K562 (cell line): Measurements from ENCODE around the gene ATG14. TPM values are rescaled to one million over a fixed set of nuclear protein-coding genes. Genes with fewer than 3 reads are reported as not detected.

Source experiments
- ATAC-seq: fragments of 200-7000 bp; cut with Tn5 transposase; 3 replicates; pipeline ENCODE4 v1.9.1; 2020; ENCODE audit warnings: moderate library complexity
- BruUV-seq: library from RNA; stranded (reverse); fragments of 400-500 nt; replicated peaks from 2 replicates; lab custom pipeline; 2021; lab: Mats Ljungman, UMichigan
- CTCF ChIA-PET: fragments of 300-600 bp; formaldehyde crosslinking; extraction: SDS; loops from one replicate; lab custom pipeline; 2021; ENCODE audit warnings: low intra/inter-chr PET ratio; lab: Yijun Ruan, JAX
- POLR2A ChIA-PET: fragments of 300-600, 350-650 bp; sonication (Branson Sonifier 250); formaldehyde crosslinking; extraction: SDS; loops from one replicate; lab custom pipeline; 2021; ENCODE audit warnings: antibody characterized with exemption, inconsistent platforms; lab: Yijun Ruan, JAX
- DNase-seq, 4 experiments: peaks; one replicate each; pipeline versions ENCODE4 v3.0.0 to v3.0.0-alpha.2; 2011 to 2018; ENCODE audit warnings: low spot score in 3 of 4, mixed read lengths in 3 of 4; ENCODE audit errors: extremely low read depth in 1 of 4
- FAIRE-seq: peaks from 2 replicates; lab custom pipeline; 2011; peaks lifted over from hg19 to GRCh38; lab: Jason Lieb, UNC
- H2AFZ ChIP-seq: 2 replicates; pipeline ENCODE4 v1.6.0; 2011; ENCODE audit warnings: low read depth, low read length, control low read depth, inconsistent platforms
- H3K27ac ChIP-seq: fragments of 200-600 bp; 3 replicates; pipeline ENCODE4 v1.8.0; 2011; ENCODE audit warnings: low read depth, mild to moderate bottlenecking, control low read depth, inconsistent platforms, low read length, moderate library complexity, mixed read lengths; ENCODE audit errors: extremely low read depth
- H3K27me3 ChIP-seq, 2 experiments: fragments of 300-600 bp in 1 of 2; 2 replicates in 1 of 2; 3 replicates in 1 of 2; pipeline versions ENCODE4 v1.6.0 to v1.8.0; 2011; ENCODE audit warnings: inconsistent platforms in 2 of 2, low read length in 2 of 2, mild to moderate bottlenecking in 1 of 2, mixed read lengths in 1 of 2, moderate library complexity in 1 of 2; ENCODE audit not compliant: control insufficient read depth in 2 of 2, insufficient read depth in 2 of 2
- H3K36me3 ChIP-seq: fragments of 300-600 bp; 3 replicates; pipeline ENCODE4 v1.8.0; 2011; ENCODE audit warnings: mild to moderate bottlenecking, low read length, inconsistent platforms; ENCODE audit not compliant: control insufficient read depth, insufficient read depth
- H3K4me1 ChIP-seq, 2 experiments: fragments of 200-600 bp in 1 of 2; replicated peaks in 1 of 2; 2 replicates in 1 of 2; 3 replicates in 1 of 2; pipeline versions ENCODE4 v1.5.1 to v1.8.0; 2011; ENCODE audit warnings: inconsistent platforms in 2 of 2, low read length in 2 of 2, mild to moderate bottlenecking in 1 of 2, mixed read lengths in 1 of 2, moderate library complexity in 1 of 2; ENCODE audit not compliant: control insufficient read depth in 2 of 2, insufficient read depth in 2 of 2
- H3K4me2 ChIP-seq: 2 replicates; pipeline ENCODE4 v1.6.1; 2011; ENCODE audit warnings: low read length, control low read depth, inconsistent platforms, mixed read lengths; ENCODE audit not compliant: insufficient read depth
- H3K4me3 ChIP-seq: fragments of 200-600 bp; sonication (generic), shearing (Covaris generic); 2 replicates; pipeline ENCODE4 v1.5.1; 2016; ENCODE audit warnings: control low read depth, inconsistent platforms
- H3K79me2 ChIP-seq: fragments of 200-600 bp; 3 replicates; pipeline ENCODE4 v1.8.0; 2011; ENCODE audit warnings: low read length, inconsistent platforms; ENCODE audit not compliant: control insufficient read depth, insufficient read depth
- H3K9ac ChIP-seq, 2 experiments: 2 replicates each; pipeline versions ENCODE4 v1.6.0 to v1.6.1; 2011; ENCODE audit warnings: low read depth in 2 of 2, low read length in 2 of 2, control low read depth in 1 of 2, inconsistent platforms in 1 of 2, mild to moderate bottlenecking in 1 of 2, mixed read lengths in 1 of 2; ENCODE audit not compliant: insufficient read depth in 1 of 2
- H3K9me1 ChIP-seq: one replicate; pipeline ENCODE4 v1.6.0; 2011; ENCODE audit warnings: inconsistent platforms, mild to moderate bottlenecking, low read length, moderate library complexity; ENCODE audit not compliant: control insufficient read depth, insufficient read depth
- H3K9me3 ChIP-seq: replicated peaks from 2 replicates; pipeline ENCODE4 v1.5.1; 2011; ENCODE audit warnings: low read depth, low read length, inconsistent platforms; ENCODE audit not compliant: control insufficient read depth, insufficient read depth
- H4K20me1 ChIP-seq: replicated peaks from 2 replicates; pipeline ENCODE4 v1.6.1; 2011; ENCODE audit warnings: low read length, inconsistent platforms, mixed read lengths; ENCODE audit not compliant: control insufficient read depth, insufficient read depth
- CBX8 ChIP-seq: fragments of 200-600 bp; sonication (generic); IDR thresholded peaks from 2 replicates; pipeline ENCODE4 v1.6.1; 2012; ENCODE audit warnings: borderline replicate concordance, mixed run types, low read depth, mild to moderate bottlenecking, moderate library complexity, mixed read lengths, low read length, control low read depth, inconsistent platforms; ENCODE audit not compliant: poor library complexity, severe bottlenecking; ENCODE audit errors: extremely low read depth
- CHAMP1 ChIP-seq: fragments of 450-650 bp; IDR thresholded peaks from 2 replicates; pipeline ENCODE4 v1.6.1; 2016; ENCODE audit warnings: mild to moderate bottlenecking
- CREB3 ChIP-seq: fragments of 450-650 bp; conservative IDR thresholded peaks from 2 replicates; pipeline ENCODE4 v1.6.1; 2016; ENCODE audit warnings: missing genetic modification characterization, low read depth, mild to moderate bottlenecking, missing compliant biosample characterization, moderate library complexity
- CREB5 ChIP-seq: fragments of 250-450 bp; sonication (Bioruptor Pico); IDR thresholded peaks from 2 replicates; pipeline ENCODE4 v1.5.0; 2020; ENCODE audit warnings: mild to moderate bottlenecking
- HDAC3 ChIP-seq: fragments of 450-650 bp; IDR thresholded peaks from 2 replicates; pipeline ENCODE4 v1.6.1; 2018; ENCODE audit warnings: borderline replicate concordance, mild to moderate bottlenecking, moderate library complexity; ENCODE audit not compliant: partially characterized antibody
- MCM3 ChIP-seq: fragments of 450-650 bp; IDR thresholded peaks from 2 replicates; pipeline ENCODE4 v1.6.1; 2016
- MECOM ChIP-seq: fragments of 250-450 bp; sonication (Bioruptor Pico); IDR thresholded peaks from 2 replicates; pipeline ENCODE4 v1.8.0; 2022; ENCODE audit warnings: inconsistent platforms
- POLR2G ChIP-seq: fragments of 200-400 bp; formaldehyde crosslinking; IDR thresholded peaks from 2 replicates; pipeline ENCODE4 v1.6.1; 2017; ENCODE audit warnings: low read depth, mild to moderate bottlenecking, antibody characterized with exemption, low read length, moderate library complexity
- SMARCC2 ChIP-seq: fragments of 450-650 bp; IDR thresholded peaks from 2 replicates; pipeline ENCODE4 v1.6.1; 2017; ENCODE audit warnings: antibody characterized with exemption, moderate library complexity, mild to moderate bottlenecking, low read depth
- TFE3 ChIP-seq: fragments of 450-650 bp; formaldehyde crosslinking; IDR thresholded peaks from 2 replicates; pipeline ENCODE4 v1.4.0; 2020; ENCODE audit warnings: mild to moderate bottlenecking, mixed read lengths
- U2AF1 ChIP-seq: fragments of 200-400 bp; formaldehyde crosslinking; optimal IDR thresholded peaks from 2 replicates; pipeline ENCODE3; 2017; ENCODE audit warnings: mild to moderate bottlenecking, low read depth, low read length, moderate library complexity
- XRCC3 ChIP-seq: fragments of 450-650 bp; IDR thresholded peaks from 2 replicates; pipeline ENCODE4 v1.6.1; 2017; ENCODE audit warnings: mild to moderate bottlenecking, moderate library complexity
- ZNF280B ChIP-seq: fragments of 250-450 bp; sonication (Bioruptor Pico); IDR thresholded peaks from 2 replicates; pipeline ENCODE4 v1.5.1; 2021; ENCODE audit warnings: mild to moderate bottlenecking
- ZNF583 ChIP-seq: fragments of 250-450 bp; sonication (Bioruptor Pico); IDR thresholded peaks from 2 replicates; pipeline ENCODE4 v1.4.0; 2020
- WGBS: fragments of 100-300 bp; shearing (Covaris generic); methylation state at CpG from one replicate; pipeline ENCODE4 v1.1.6; 2016; ENCODE audit warnings: low coverage, mixed read lengths; ENCODE audit not compliant: insufficient coverage; ENCODE audit errors: missing lambda C conversion rate; 5-methylcytosine and 5-hydroxymethylcytosine counted together
- in situ Hi-C: fragments of 300-500 bp; cut with MboI; formaldehyde crosslinking; loops from 4 replicates; pipeline ENCODE4 v1.15.0; 2018; ENCODE audit warnings: inconsistent platforms, mixed read lengths
- intact Hi-C: fragments of 100-400 bp; cut with micrococcal nuclease; formaldehyde crosslinking; loops from 2 replicates; pipeline ENCODE4 v1.14.2; 2022
- polyA plus RNA-seq, 8 experiments: library from polyadenylated mRNA; depleted of rRNA in 4 of 8; stranded (reverse) in 5 of 8; unstranded in 3 of 8; fragments of >200 nt; fragmentation: Nextera tagmentation in 2 of 8; fragmentation: Illumina TruSeq in 1 of 8; extraction: Ambion mirVana in 2 of 8; extraction: Trizol in 1 of 8; gene quantifications; 2 replicates each; pipeline versions ENCODE4 v1.2.1 to v1.2.3, GENCODE V29; 2011 to 2014; ENCODE audit warnings: inconsistent platforms in 1 of 8, missing spikeins in 1 of 8
- total RNA-seq, 7 experiments: library from RNA; depleted of rRNA in 6 of 7; stranded (reverse); fragments of >200 nt in 6 of 7; fragmentation: Illumina TruSeq in 2 of 7; extraction: Trizol in 2 of 7; gene quantifications; 2 replicates each; pipeline versions ENCODE4 v1.2.1 to v1.2.3, GENCODE V29; 2011 to 2021; ENCODE audit warnings: low replicate concordance in 1 of 7

The ATG14 gene
- total and polyA plus RNA-seq, 9 of the 15 experiments (the other 6 are each of a cell fraction or from before 2014, with no cell fraction given) = 0.55 to 4.2 (median 3.5) TPM

GRCh38 chr14:55352201-55352600, 59.4 kb downstream of the ATG14 start:
- 95% methylated on average over 8 of the region's 9 CpGs for whole genome bisulfite sequencing
- Histone ChIP-seq H3K4me3 (no peak overlapping the region), H2AFZ (no peak overlapping the region), H3K4me1 (peaks cover 0 to 6% of the 10 kb centered on the region in 2 experiments; a peak in 2 of 5 replicates), H3K27ac (no peak overlapping the region), H3K27me3 (no peaks in the 10 kb centered on the region), H3K4me2 (no peak overlapping the region), H3K9me3 (no peaks in the 10 kb centered on the region), H3K9ac (no peak overlapping the region), H3K79me2 (peaks cover 14% of the 10 kb centered on the region; the same call in 1 of the 3 replicates), H3K9me1 (no peaks in the 10 kb centered on the region), H4K20me1 (no peaks in the 10 kb centered on the region), H3K36me3 (peaks cover 45% of the 10 kb centered on the region)
- ATAC-seq = no peak
- POLR2A ChIA-PET = no interaction called here
- DNase-seq = no peak
- no peak for FAIRE-seq
- CTCF ChIA-PET = no interaction called here
- BruUV-seq = no TSS peak
- intact Hi-C loops = no loop called here
- in situ Hi-C loops = no loop called here
- TF ChIP-seq CREB5 (no peak), CHAMP1 (no peak), POLR2G (no peak), MECOM (CRISPR knock-in tag) (no peak), SMARCC2 (no peak), ZNF583 (no peak), ZNF280B (CRISPR knock-in tag) (no peak), CREB3 (no peak), U2AF1 (no peak), XRCC3 (no peak), CBX8 (no peak), TFE3 (CRISPR knock-in tag) (no peak), MCM3 (no peak), HDAC3 (no peak)
